ENCODE measurements around the gene NBAS.

DNA sequence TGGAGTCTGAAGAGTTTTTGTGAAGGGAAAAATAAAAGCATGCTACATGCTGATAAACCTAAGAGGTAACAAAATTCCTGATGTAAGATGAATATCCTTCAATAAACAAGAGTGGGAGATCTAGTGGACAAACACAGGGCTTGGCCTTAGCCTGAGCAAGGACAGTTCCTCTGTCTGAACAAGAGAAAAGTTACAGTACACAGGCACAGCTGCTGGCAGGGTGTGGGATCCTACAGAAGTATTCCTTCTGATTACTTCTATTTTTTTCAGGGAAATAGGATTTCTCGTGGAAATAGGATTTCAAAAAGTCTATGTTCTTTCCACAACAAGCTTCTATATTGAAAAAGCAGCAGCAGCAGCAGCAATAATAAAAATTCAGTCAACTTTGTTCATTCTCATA is 54.1 kb downstream of the NBAS start:
- TF ChIP-seq EZH2 (IDR thresholded peaks at IDR 0.05; ENCODE audit: low read depth) (no peak), CTCF (conservative IDR thresholded peaks at IDR 0.05) (no peak)
